C4-2B (cell line): Measurements from ENCODE around the gene ANKRD63.

Experiments
- CTCF ChIP-seq: fragments of 450-650 bp; conservative IDR thresholded peaks from 2 replicates; pipeline ENCODE4 v1.5.1; 2017; ENCODE audit warnings: mild to moderate bottlenecking
- ZFX ChIP-seq: fragments of 450-650 bp; IDR thresholded peaks from 2 replicates; pipeline ENCODE4 v1.6.1; 2017

- TF ChIP-seq CTCF (no peak), ZFX (no peak)
These were observed 19.5 kb upstream of the ANKRD63 start for GRCh38 chr15:40302288-40302886.
